Activated naive CD4-positive, alpha-beta T cell treated with Interleukin-2 at 50 U/mL for 16 hours (primary cell): Measurements from ENCODE around the gene VPS16.

Experiments used
- DNase-seq: peaks from one replicate; pipeline ENCODE4 v3.0.0-alpha.2; 2020

Gene VPS16

GRCh38 chr20:2903686-2904085 is 63.1 kb downstream of the VPS16 start:
- no peak for DNase-seq

- no peak for DNase-seq
Measured at GRCh38 chr20:2907519-2907918, 67.0 kb downstream of the VPS16 start.

GRCh38 chr20:2909953-2910352 is 69.4 kb downstream of the VPS16 start:
- DNase-seq = no peak

- no peak for DNase-seq
Measured at GRCh38 chr20:2911200-2911599, 70.7 kb downstream of the VPS16 start.

- no peak for DNase-seq
Measured at GRCh38 chr20:2914160-2914559, 73.6 kb downstream of the VPS16 start.
